ENCODE measurements around the gene UGT1A1.

UGT1A1 gene

DNA sequence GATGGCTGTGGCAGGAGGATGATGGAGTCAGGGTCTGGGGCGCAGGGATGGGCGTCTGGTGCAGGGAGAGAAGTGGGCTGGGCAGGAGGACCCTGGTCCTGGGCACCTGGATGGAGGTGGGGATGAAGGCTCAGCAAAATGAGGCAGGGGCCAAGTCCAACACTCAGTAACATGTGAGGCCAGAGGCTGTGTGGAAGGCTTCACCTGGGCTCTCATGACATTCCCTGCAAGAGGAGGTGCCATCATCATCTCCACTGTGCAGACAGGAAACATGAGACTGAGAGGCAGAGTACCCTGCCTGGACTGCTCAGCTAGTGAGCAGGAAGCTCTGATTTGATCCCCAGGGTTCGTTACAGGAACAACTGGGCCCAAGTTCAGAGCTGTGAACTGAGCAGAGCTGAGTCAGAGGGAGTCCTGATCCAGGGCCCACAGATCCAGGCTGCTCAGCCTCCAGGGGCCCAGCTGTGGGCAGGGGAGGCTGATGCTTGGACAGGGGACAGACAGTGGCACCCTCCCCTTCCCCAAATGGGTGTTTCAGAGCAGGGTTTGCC lies 57.4 kb downstream of the UGT1A1 start:
- no peak for DNase-seq (ENCODE audit: low read depth in 2 of 2)

DNA sequence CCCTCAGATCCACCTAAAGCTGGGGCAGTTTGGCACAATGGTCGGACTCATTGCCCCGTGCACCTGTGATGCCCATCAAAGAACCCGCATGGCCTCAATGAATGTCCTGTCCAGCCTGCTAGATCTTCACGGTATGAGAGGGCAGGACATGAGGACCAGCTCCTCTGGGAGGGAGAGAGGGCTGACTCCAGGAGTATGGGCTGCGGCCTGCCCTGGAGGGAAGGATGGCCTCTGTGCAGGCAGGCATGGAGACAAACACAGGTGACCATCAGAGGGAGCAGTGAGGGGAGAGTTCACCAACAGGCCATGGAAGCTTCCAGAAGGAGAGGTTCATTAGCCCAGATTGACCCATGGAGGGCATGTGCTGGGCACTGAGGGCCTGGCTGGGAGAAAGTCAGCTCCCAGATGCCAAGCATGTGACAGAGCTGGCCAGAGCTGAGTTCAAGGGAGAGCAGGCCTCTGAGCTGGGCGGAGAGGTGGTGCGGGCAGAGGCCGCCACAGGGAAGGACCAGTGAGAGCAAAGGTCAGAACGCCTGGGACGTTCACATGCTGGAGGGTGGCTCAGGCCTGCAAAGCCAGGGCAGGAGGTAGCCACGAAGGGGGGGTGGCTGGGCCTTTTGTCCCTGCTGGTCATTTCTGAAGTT lies 58.0 kb downstream of the UGT1A1 start:
- no peak for DNase-seq (ENCODE audit: low read depth in 2 of 2)

DNA sequence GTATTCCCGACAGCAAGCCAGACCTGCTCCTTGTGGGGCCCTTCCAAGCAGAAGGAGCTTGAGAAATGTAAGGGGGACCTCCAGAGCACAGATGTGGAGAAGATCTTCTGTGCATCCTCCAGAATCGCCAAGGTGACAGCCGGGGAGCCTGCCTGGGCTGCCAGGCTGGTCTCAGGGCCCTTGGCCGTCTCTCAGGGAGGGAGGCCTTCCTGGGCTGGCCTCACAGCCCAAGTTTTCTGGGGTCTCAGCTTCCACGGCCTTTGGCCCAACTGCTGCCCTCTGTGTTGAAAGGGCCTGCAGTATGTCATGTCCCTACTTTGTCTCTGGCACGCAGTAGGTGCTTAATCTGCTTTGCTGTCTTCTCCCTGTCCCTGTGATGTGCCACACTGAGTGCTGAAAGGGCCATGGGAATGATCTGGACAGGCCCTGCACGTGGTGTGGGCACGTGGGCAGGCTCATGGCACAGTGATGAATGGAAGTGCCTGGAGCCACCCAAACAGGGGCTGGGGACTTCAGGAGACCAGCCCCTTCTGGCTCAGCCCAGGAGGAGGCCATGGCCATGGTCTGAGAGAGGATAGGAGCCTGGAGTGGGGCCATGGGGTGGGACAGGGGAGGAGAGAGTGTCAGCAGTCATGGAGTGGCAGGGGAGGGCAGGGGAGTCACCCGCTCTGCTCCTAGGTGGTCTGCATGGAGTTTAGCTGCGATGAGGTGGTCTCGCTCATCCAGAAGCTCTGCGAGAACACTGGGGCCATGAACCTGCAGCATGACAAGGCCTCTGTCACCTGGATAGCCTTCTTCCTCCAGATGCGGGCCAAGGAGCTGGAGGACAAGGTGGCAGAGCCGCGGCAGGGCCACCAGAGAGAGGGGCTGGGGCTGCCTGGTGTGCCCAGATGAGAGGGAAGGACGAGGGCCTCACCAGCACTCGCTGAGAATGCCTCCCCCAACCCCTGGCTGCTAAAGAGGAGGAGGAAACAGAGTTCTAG lies 58.9 kb downstream of the UGT1A1 start:
- DNase-seq (ENCODE audit: low read depth in 2 of 2), result no peak

DNA sequence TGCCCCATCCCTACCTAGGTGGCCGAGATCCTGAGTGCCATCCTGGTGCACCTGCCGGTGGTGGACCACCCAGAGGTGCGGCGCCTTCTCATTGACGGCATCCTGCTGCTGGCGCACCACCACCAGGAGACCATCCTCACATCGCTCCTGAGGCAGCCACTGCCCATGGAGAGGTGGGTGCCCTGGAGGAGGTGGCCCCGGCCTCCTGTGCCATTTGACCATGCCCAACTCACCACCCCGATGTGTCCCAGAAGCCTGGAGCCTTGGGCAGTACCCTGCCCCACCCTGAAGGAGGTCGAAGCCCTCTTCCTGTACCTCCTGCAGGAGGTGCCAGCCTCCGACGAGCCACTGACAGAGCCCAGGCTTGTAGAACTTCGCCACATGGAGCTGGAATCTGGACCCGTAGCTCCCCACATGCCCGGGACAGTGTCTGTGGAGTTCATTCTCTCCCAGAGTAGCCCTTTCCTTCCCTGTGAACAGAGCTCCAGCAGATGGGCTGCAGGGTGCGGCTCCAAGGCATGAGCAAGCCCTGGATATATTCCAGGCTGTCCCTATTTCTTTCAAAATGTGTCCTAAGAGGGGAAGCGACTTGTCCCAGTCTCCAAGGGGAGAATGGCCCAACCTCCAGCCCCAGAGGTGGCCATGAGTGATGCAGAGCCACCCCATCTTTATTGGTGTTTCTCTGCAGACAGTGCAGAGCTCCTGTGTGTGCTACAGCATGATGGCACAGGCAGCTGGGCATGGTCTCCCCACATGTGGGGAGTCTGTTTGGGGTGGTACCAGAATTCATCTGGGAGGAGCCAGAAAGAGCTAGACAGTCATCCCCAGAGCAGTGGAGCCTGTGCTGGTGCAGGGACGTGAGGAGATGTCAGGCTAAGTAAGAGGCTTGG lies 60.1 kb downstream of the UGT1A1 start:
- DNase-seq (ENCODE audit: low read depth in 2 of 2), result no peak

DNA sequence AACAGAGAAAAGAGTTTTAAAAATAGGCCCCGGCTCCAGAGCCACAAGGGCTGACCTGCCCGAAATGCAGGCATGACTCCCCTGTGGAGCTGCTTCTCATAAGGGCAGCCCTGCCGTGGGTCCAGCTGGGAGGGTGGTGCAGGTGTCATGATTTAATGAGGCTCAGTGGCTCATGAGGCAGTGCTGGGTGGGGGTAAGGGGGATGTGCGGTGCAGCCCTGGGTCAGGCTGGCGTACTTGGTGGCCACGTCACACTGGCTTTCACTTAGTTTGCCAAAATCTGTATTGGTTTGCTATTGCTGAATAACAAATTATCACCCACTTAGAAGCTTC lies 60.7 kb downstream of the UGT1A1 start:
- no peak for DNase-seq (ENCODE audit: low read depth in 2 of 2)

DNA sequence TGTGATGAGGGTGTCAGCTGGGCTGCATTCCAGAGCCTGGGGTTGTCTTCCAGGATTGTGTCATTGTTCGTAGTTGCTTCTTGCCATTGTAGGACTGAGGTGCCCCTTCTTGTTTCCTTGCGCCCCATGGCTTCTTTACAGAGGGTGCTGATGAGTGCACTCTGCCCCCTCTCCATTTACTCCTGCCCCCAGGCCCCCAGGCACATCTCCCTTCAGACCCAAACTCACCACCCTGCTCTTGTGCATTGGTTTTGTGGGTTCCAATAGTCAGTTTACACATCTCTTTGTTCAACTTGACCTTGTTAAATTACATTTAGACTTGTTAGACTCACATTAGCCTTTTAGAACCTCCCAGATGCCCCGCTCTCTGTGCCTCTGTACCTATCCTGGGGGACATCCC lies 61.1 kb downstream of the UGT1A1 start:
- no peak for DNase-seq (ENCODE audit: low read depth in 2 of 2)

DNA sequence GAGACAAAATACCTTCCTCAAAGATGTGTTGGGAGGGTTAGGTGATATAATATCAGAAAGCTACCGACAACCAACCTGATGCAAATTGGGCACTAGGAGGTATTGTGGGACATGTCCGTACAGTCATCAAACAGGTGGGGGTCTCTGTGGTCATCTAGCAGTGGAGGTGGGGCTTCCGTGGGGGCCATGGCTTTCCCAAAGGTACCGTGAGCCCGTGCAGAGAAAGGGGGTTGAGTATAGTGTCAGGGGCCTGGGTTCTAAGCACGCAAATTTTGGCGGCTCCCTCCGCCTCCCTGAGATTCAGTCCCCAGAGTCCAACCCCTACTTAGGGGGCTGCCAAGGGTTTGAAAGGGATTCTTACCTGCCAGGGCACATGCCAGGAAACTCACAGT lies 61.6 kb downstream of the UGT1A1 start:
- DNase-seq (ENCODE audit: low read depth in 2 of 2), result no peak

DNA sequence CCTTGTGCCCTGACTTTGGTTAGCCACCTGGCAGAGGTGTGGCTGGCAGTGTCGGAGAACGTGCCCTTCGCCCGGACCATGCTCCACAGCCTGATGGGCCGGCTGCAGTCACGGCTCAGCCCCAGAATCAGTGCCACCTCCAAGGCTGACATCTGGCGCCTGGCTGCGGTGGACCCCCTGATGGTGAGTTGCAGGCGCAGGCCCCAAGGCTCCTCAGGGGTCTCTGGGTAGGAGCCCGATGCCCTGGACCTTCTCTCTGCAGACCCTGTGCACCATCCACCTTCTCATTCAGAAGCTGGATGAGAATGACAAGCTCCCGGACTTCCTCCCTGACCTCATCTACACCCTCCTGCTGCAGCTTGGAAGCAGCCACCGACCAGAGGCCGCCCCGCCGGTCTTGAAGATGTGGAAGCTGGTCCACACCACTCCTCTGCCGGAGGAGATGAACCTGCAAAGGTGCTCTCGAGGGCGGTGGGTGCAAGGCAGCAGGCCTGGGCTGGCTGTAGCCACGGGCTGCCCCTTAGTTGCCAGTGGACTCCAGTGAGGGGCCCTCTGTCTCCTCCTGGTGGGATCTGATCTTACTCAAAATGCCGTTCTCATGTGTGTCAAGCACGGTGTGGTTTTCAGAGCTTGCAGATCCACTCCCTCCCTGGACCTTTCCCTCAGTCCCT lies 62.2 kb downstream of the UGT1A1 start:
- DNase-seq (ENCODE audit: low read depth in 2 of 2), result no peak

Measured in stimulated activated CD4-positive, alpha-beta T cell treated with anti-CD3 and anti-CD28 coated beads, Interleukin-15, amount 100 ng/mL, for 48 hours (primary cell).